COLO829 (cell line): ENCODE measurements around the gene SLC7A5.
"Not testable (repeated sequence)": the region's sequence is repeated elsewhere in the genome, so short reads cannot be mapped to it uniquely, and the experiment has no call there.

Experiments used
- DNase-seq: peaks from one replicate; pipeline ENCODE4 v3.0.0; 2012; ENCODE audit warnings: low spot score

SLC7A5 gene

GRCh38 chr16:87794485-87795078, 74.7 kb downstream of the SLC7A5 start:
- DNase-seq = no peak

GRCh38 chr16:87792205-87792565, 77.1 kb downstream of the SLC7A5 start:
- no peak for DNase-seq

- DNase-seq = no peak
Measured at GRCh38 chr16:87791295-87792204, 77.8 kb downstream of the SLC7A5 start.

GRCh38 chr16:87790292-87791100, 78.8 kb downstream of the SLC7A5 start:
- DNase-seq = no peak

GRCh38 chr16:87789437-87790291, 79.6 kb downstream of the SLC7A5 start:
- DNase-seq = no peak

- DNase-seq = not testable (repeated sequence)
Measured at GRCh38 chr16:87788730-87789436, 80.4 kb downstream of the SLC7A5 start.

- DNase-seq = not testable (repeated sequence)
Measured at GRCh38 chr16:87787451-87788091, 81.7 kb downstream of the SLC7A5 start.

- DNase-seq = no peak
Measured at GRCh38 chr16:87784812-87785211, 84.5 kb downstream of the SLC7A5 start.

- no peak for DNase-seq
Measured at GRCh38 chr16:87782033-87782432, 87.3 kb downstream of the SLC7A5 start.

- no peak for DNase-seq
Measured at GRCh38 chr16:87780385-87780989, 88.8 kb downstream of the SLC7A5 start.
